Mucosa of descending colon (tissue), 3 donors: ENCODE results near the gene CALCOCO1. TPM values are rescaled to one million over a fixed set of nuclear protein-coding genes. Genes with fewer than 3 reads are reported as not detected.

Source experiments
- ATAC-seq: fragments of 200-7000 bp; cut with Tn5 transposase; one replicate; pipeline ENCODE4 v1.9.1; 2020; ENCODE audit warnings: mild to moderate bottlenecking, moderate library complexity
- DNase-seq, 3 donors: peaks; one replicate each; pipeline ENCODE4 v3.0.0-alpha.2; 2020
- H3K36me3 ChIP-seq: fragments of 200-600 bp; one replicate; pipeline ENCODE4 v1.8.0; 2021; ENCODE audit warnings: low read depth, mild to moderate bottlenecking
- H3K4me1 ChIP-seq: fragments of 200-600 bp; one replicate; pipeline ENCODE4 v1.8.0; 2021; ENCODE audit warnings: low read depth, mild to moderate bottlenecking
- H3K4me3 ChIP-seq: fragments of 200-600 bp; one replicate; pipeline ENCODE4 v1.8.0; 2021; ENCODE audit warnings: mild to moderate bottlenecking
- H3K9me3 ChIP-seq: fragments of 200-600 bp; one replicate; pipeline ENCODE4 v1.8.0; 2021; ENCODE audit warnings: mild to moderate bottlenecking
- CTCF ChIP-seq: fragments of 200-600 bp; IDR thresholded peaks from one replicate; pipeline ENCODE4 v1.8.0; 2022; ENCODE audit warnings: antibody characterized with exemption, mild to moderate bottlenecking
- intact Hi-C, 2 donors: fragments of 100-400 bp; cut with DNase I in 1 of 2; cut with micrococcal nuclease in 1 of 2; formaldehyde crosslinking; loops; one replicate each; pipeline versions ENCODE4 v1.11.0 to v1.11.1; 2022; cut with DNase I, micrococcal nuclease
- total RNA-seq, 3 donors: library from RNA; stranded (reverse); fragmentation: NEBNext Ultra II Directional in 2 of 3; extraction: Animal tissue kit (Norgen Biotek cat#: 25700) in 2 of 3; gene quantifications; one replicate each; pipeline versions ENCODE4 v1.2.1 to v1.2.4, GENCODE V29; 2021 to 2023
- donor health status: DM: no; HTN: no; CAD: no; lungs with moderate emphysema.
- donor health status: DM: no; HTN: no; CAD: no.
- donor health status: DM: no; HTN: yes; CAD: no.

The CALCOCO1 gene
- total RNA-seq, 3 donors from 2014 or later = 62.2 to 235 (median 119) TPM

GRCh38 chr12:53751336-53752191, 24.3 kb upstream of the CALCOCO1 start, which contains the start of gene CISTR:
TSS of gene CISTR (minus strand) at chr12:53751979.
- no peak for TF ChIP-seq CTCF
- H3K4me3 ChIP-seq = no peak within 1 kb of the TSS
- peaks cover 18% of the 10 kb centered on the region for H3K4me1 ChIP-seq
- ATAC-seq = peak; percentile 51
- intact Hi-C loops = no loop called here
- peak; percentile 31 to 67 (median 44) for DNase-seq
- no peaks in the 10 kb centered on the region for H3K36me3 ChIP-seq
- H3K9me3 ChIP-seq = no peaks in the 10 kb centered on the region

GRCh38 chr12:53750812-53751335, 23.6 kb upstream of the CALCOCO1 start:
- peak; percentile 27 to 62 (median 45) for DNase-seq
- H3K9me3 ChIP-seq = no peaks in the 10 kb centered on the region
- no peaks in the 10 kb centered on the region for H3K36me3 ChIP-seq
- no peak overlapping the region for H3K4me3 ChIP-seq
- intact Hi-C loops = no loop called here
- peaks cover 20% of the 10 kb centered on the region for H3K4me1 ChIP-seq
- peak; percentile 20 for ATAC-seq
- TF ChIP-seq CTCF = no peak

GRCh38 chr12:53749986-53750811, 22.9 kb upstream of the CALCOCO1 start:
- DNase-seq (no peak), ATAC-seq (no peak)
- peaks cover 20% of the 10 kb centered on the region for H3K4me1 ChIP-seq
- TF ChIP-seq CTCF = no peak
- intact Hi-C loops = no loop called here
- no peaks in the 10 kb centered on the region for H3K36me3 ChIP-seq
- H3K4me3 ChIP-seq = no peak overlapping the region
- H3K9me3 ChIP-seq = no peaks in the 10 kb centered on the region

- DNase-seq (no peak), ATAC-seq (no peak)
- H3K36me3 ChIP-seq = no peaks in the 10 kb centered on the region
- peaks cover 20% of the 10 kb centered on the region for H3K4me1 ChIP-seq
- H3K4me3 ChIP-seq = no peak overlapping the region
- no peaks in the 10 kb centered on the region for H3K9me3 ChIP-seq
- intact Hi-C loops = no loop called here
- TF ChIP-seq CTCF = no peak
Observed at GRCh38 chr12:53748072-53748840, 21.0 kb upstream of the CALCOCO1 start.

GRCh38 chr12:53747095-53747494, 19.8 kb upstream of the CALCOCO1 start:
- intact Hi-C loops = no loop called here
- DNase-seq = no peak
- Histone ChIP-seq H3K36me3 (no peaks in the 10 kb centered on the region), H3K9me3 (no peaks in the 10 kb centered on the region), H3K4me3 (no peak overlapping the region), H3K4me1 (peaks cover 20% of the 10 kb centered on the region)
- no peak for ATAC-seq
- TF ChIP-seq CTCF = no peak
